Glutamatergic neuron (in vitro differentiated cells): ENCODE data around the gene PPP6R2. TPM values are rescaled to one million over a fixed set of nuclear protein-coding genes. Genes with fewer than 3 reads are reported as not detected.

Source experiments
- DNase-seq: peaks from one replicate; pipeline ENCODE4 v3.0.0; 2022
- H3K27ac Mint-ChIP-seq: one replicate; pipeline ENCODE4 v1.8.0; 2020; ENCODE audit warnings: mild to moderate bottlenecking, mixed read lengths, inconsistent platforms; ENCODE audit not compliant: unreplicated experiment
- H3K27me3 Mint-ChIP-seq: one replicate; pipeline ENCODE4 v1.8.0; 2020; ENCODE audit warnings: mild to moderate bottlenecking, moderate library complexity, mixed read lengths, inconsistent platforms; ENCODE audit not compliant: unreplicated experiment
- H3K36me3 Mint-ChIP-seq: one replicate; pipeline ENCODE4 v1.8.0; 2020; ENCODE audit warnings: mild to moderate bottlenecking, mixed read lengths, inconsistent platforms; ENCODE audit not compliant: unreplicated experiment
- H3K4me1 Mint-ChIP-seq: one replicate; pipeline ENCODE4 v1.8.0; 2020; ENCODE audit warnings: mild to moderate bottlenecking, low read depth, mixed read lengths, inconsistent platforms; ENCODE audit not compliant: unreplicated experiment
- H3K4me3 Mint-ChIP-seq: one replicate; pipeline ENCODE4 v1.8.0; 2020; ENCODE audit warnings: mild to moderate bottlenecking, mixed read lengths, inconsistent platforms; ENCODE audit not compliant: unreplicated experiment
- H3K9me3 Mint-ChIP-seq: one replicate; pipeline ENCODE4 v1.8.0; 2020; ENCODE audit warnings: mild to moderate bottlenecking, moderate library complexity, mixed read lengths, inconsistent platforms; ENCODE audit not compliant: unreplicated experiment
- total RNA-seq: library from RNA; stranded (reverse); fragmentation: NEBNext Ultra II Directional; extraction: Animal tissue kit (Norgen Biotek cat#: 25700); gene quantifications from one replicate; pipeline ENCODE4 v1.2.1, GENCODE V29; 2021; ENCODE audit not compliant: unreplicated experiment
- TF ChIP-seq, protein P1 (sequence below): fragments of 200-600 bp; sonication (generic); IDR thresholded peaks from one replicate; pipeline ENCODE4 v1.5.0; 2021; ENCODE audit not compliant: partially characterized antibody, unreplicated experiment

Gene PPP6R2
- total RNA-seq, 1 donor from 2014 or later = 122 TPM

DNA sequence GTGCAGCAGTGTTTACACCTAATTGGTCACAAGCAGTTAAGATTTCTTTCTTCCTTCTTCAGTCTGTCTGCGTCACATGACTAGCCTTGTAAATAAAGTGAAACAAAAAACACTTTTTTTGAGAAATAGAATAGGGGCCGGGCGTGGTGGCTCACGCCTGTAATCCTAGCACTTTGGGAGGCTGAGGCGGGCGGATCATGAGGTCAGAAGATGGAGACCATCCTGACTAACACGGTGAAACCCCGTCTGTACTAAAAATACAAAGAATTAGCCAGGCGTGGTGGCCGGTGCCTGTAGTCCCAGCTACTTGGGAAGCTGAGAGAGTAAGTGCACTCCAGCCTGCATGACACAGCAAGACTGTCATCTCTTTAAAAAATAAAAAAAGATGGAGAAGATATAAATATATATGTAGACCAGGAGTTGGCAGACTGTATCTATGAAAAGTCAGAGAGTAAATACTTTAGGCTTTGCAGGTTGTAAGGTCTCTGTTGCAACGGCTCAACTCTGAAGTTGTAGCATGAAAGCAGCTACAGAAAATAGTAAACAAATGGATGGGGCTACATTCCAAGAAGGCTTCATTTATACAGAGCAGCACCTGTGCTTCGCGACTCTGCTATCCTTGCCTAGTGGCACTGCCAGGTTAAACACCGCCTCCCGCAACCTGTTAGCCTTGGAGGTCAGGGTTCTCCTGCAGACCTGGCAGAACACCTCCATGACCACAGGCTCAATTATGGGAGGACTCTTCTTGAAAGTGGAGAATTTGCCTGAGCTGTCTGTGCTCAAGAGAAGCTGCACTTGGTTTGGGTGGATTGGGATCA lies 55.9 kb downstream of the PPP6R2 start:
- Mint-ChIP-seq H3K36me3 (peaks cover 5% of the 10 kb centered on the region), H3K27ac (no peak overlapping the region), H3K27me3 (peaks cover 4% of the 10 kb centered on the region), H3K9me3 (peaks cover 10% of the 10 kb centered on the region), H3K4me1 (peaks cover 6% of the 10 kb centered on the region), H3K4me3 (no peak overlapping the region)
- TF ChIP-seq, protein P1, sequence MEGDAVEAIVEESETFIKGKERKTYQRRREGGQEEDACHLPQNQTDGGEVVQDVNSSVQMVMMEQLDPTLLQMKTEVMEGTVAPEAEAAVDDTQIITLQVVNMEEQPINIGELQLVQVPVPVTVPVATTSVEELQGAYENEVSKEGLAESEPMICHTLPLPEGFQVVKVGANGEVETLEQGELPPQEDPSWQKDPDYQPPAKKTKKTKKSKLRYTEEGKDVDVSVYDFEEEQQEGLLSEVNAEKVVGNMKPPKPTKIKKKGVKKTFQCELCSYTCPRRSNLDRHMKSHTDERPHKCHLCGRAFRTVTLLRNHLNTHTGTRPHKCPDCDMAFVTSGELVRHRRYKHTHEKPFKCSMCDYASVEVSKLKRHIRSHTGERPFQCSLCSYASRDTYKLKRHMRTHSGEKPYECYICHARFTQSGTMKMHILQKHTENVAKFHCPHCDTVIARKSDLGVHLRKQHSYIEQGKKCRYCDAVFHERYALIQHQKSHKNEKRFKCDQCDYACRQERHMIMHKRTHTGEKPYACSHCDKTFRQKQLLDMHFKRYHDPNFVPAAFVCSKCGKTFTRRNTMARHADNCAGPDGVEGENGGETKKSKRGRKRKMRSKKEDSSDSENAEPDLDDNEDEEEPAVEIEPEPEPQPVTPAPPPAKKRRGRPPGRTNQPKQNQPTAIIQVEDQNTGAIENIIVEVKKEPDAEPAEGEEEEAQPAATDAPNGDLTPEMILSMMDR = no peak
- no peak for DNase-seq

DNA sequence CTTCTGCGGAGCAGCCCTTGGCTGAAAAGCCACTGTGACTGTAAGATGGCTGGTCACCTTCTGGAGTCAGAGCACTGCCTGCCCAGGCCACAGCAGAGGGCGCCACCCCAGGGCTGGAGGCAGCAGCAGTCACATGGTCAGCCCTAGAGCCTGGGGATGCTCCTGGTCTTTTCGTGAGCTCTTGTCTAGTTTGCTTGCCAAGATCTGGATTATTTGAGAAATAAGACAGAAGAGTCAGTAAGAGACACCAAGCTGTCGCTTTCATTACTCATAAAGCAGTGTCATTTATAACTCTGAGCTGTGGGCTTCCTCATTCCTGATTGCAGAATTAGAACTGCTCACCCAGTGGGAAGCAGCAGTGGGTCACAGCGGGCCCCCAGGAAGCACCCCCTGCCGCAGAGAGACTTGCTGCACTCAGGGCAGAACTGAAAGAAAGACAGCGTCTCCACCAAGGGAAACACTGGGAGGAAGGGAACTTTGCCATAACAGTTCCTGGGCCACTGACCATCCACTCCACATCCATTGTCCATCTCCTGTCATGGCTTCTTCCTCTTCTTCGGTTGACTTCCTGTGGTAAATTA lies 56.7 kb downstream of the PPP6R2 start:
- Mint-ChIP-seq H3K27ac (no peak overlapping the region), H3K9me3 (peaks cover 11% of the 10 kb centered on the region), H3K36me3 (peaks cover 4% of the 10 kb centered on the region), H3K4me3 (peak overlapping the region; percentile 26), H3K4me1 (peaks cover 6% of the 10 kb centered on the region), H3K27me3 (peaks cover 6% of the 10 kb centered on the region)
- peak; percentile 80 for DNase-seq
- TF ChIP-seq, protein P1 = peak; percentile 18

DNA sequence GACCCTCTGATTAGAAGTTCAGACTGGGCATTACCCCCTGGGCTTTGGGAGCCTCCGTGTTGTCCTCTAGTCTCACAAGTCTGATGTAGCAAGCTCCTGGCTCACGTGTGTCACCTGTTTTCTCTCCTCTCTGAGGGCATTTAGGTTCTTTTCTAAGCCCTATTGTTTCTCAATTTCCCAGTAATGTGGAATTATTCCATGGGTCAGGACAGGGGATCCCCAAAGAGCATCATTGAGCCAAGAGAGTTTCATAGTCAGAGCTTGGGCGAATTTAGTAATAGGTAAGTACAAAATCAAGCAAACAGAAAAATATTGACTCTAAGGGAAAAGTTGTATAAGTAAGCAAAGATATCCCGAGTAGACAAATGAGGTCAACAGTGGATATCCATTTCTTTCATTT lies 57.3 kb downstream of the PPP6R2 start:
- TF ChIP-seq, protein P1 = no peak
- Mint-ChIP-seq H3K9me3 (peaks cover 13% of the 10 kb centered on the region), H3K27ac (no peak overlapping the region), H3K27me3 (peaks cover 8% of the 10 kb centered on the region), H3K4me3 (peak overlapping the region; percentile 26), H3K4me1 (peaks cover 6% of the 10 kb centered on the region), H3K36me3 (no peaks in the 10 kb centered on the region)
- no peak for DNase-seq

DNA sequence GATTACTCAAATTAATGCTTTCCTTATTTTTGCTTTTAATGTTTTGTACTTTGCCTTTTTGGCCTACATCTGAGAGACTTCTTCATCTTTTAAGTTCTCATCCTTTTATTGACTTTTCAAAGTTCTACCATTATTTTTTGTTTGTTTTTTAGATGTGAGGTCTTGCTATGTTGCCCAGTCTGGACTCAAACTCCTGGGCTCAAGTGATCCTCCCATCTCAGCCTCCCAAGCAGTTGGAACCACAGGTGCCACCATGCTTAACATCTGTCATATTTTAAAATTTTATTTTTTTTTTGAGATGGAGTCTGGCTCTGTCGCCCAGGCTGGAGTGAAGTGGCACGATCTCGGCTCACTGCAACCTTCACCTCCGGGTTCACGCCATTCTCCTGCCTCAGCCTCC lies 57.8 kb downstream of the PPP6R2 start:
- no peak for DNase-seq
- TF ChIP-seq, protein P1 = no peak
- Mint-ChIP-seq H3K27ac (no peak overlapping the region), H3K36me3 (no peaks in the 10 kb centered on the region), H3K27me3 (peaks cover 8% of the 10 kb centered on the region), H3K4me3 (no peak overlapping the region), H3K9me3 (peaks cover 14% of the 10 kb centered on the region), H3K4me1 (peaks cover 6% of the 10 kb centered on the region)

DNA sequence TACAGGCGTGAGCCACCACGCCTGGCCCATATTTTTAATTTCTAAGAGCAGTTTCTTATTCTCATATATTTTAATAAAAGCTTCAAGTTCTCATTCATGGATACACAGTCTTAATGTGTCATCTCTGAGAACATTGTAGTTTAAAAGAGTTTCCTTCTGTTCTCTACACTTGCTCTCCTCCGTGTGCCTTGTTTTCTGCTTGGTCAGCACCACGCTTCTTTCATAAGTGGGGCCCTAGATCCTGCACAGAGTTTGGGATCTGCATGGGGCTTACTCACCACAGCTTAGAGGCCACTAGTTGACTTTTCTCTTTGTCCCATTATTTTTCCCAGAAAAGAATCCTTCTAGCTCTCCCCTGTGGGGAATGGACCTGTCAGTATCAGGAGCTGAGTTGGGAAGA lies 58.8 kb downstream of the PPP6R2 start:
- Mint-ChIP-seq H3K4me3 (no peak overlapping the region), H3K27me3 (peaks cover 13% of the 10 kb centered on the region), H3K9me3 (peaks cover 17% of the 10 kb centered on the region), H3K27ac (no peak overlapping the region), H3K36me3 (no peaks in the 10 kb centered on the region), H3K4me1 (peaks cover 4% of the 10 kb centered on the region)
- DNase-seq = no peak
- TF ChIP-seq, protein P1 = no peak
